ENCODE results near the gene DNASE1L2.

Gene DNASE1L2

DNA sequence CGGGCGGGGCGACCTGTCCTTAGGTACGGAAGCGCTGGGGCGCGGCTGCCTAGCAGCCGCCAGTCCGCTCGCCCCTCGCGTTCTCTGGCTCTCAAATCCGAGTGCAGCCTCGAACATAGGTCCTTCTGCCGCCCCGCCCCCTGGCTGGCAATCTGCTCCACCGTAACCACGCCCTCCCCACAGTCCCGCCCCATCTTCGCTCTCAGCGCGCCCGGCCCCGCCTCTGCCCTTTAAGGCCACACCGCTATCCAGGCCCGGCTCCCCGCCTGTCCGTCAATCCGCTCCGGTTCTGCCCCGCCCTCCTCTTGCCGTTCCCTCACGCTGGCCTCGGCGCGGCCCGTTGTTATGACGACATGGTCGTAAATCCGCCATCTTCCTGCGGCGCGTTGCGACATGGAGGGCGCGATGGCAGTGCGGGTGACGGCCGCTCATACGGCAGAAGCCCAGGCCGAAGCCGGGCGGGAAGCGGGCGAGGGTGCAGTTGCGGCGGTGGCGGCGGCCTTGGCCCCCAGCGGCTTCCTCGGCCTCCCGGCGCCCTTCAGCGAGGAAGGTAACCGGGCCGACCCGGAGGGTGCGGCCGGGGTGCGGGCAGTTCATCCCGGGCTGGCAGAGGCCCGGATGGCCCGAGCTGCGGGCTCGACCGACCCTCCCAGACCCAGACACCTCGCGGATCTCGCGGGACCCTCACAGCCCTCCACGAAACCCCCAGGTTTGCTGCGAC is 12.9 kb upstream of the DNASE1L2 start, which contains the start of gene E4F1 (continued):
- TF ChIP-seq, protein P1, sequence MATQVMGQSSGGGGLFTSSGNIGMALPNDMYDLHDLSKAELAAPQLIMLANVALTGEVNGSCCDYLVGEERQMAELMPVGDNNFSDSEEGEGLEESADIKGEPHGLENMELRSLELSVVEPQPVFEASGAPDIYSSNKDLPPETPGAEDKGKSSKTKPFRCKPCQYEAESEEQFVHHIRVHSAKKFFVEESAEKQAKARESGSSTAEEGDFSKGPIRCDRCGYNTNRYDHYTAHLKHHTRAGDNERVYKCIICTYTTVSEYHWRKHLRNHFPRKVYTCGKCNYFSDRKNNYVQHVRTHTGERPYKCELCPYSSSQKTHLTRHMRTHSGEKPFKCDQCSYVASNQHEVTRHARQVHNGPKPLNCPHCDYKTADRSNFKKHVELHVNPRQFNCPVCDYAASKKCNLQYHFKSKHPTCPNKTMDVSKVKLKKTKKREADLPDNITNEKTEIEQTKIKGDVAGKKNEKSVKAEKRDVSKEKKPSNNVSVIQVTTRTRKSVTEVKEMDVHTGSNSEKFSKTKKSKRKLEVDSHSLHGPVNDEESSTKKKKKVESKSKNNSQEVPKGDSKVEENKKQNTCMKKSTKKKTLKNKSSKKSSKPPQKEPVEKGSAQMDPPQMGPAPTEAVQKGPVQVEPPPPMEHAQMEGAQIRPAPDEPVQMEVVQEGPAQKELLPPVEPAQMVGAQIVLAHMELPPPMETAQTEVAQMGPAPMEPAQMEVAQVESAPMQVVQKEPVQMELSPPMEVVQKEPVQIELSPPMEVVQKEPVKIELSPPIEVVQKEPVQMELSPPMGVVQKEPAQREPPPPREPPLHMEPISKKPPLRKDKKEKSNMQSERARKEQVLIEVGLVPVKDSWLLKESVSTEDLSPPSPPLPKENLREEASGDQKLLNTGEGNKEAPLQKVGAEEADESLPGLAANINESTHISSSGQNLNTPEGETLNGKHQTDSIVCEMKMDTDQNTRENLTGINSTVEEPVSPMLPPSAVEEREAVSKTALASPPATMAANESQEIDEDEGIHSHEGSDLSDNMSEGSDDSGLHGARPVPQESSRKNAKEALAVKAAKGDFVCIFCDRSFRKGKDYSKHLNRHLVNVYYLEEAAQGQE (tag by site-specific recombination; IDR thresholded peaks at IDR 0.05) = 0 out of 2 replicates have a peak, but pooled peaks have one; percentile 16
- TF ChIP-seq, protein P2, sequence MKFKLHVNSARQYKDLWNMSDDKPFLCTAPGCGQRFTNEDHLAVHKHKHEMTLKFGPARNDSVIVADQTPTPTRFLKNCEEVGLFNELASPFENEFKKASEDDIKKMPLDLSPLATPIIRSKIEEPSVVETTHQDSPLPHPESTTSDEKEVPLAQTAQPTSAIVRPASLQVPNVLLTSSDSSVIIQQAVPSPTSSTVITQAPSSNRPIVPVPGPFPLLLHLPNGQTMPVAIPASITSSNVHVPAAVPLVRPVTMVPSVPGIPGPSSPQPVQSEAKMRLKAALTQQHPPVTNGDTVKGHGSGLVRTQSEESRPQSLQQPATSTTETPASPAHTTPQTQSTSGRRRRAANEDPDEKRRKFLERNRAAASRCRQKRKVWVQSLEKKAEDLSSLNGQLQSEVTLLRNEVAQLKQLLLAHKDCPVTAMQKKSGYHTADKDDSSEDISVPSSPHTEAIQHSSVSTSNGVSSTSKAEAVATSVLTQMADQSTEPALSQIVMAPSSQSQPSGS (tag by site-specific recombination; IDR thresholded peaks at IDR 0.05; ENCODE audit: low read depth) = peak; percentile 96
- TF ChIP-seq HOXD13 (CRISPR knock-in tag; IDR thresholded peaks at IDR 0.05; ENCODE audit: borderline replicate concordance) = peak; percentile 96
- no peak for TF ChIP-seq SETDB1 (IDR thresholded peaks at IDR 0.05; ENCODE audit: insufficient read length, low read length)
- TF ChIP-seq, protein P3, sequence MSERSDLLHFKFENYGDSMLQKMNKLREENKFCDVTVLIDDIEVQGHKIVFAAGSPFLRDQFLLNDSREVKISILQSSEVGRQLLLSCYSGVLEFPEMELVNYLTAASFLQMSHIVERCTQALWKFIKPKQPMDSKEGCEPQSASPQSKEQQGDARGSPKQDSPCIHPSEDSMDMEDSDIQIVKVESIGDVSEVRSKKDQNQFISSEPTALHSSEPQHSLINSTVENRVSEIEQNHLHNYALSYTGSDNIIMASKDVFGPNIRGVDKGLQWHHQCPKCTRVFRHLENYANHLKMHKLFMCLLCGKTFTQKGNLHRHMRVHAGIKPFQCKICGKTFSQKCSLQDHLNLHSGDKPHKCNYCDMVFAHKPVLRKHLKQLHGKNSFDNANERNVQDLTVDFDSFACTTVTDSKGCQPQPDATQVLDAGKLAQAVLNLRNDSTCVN (tag by site-specific recombination; optimal IDR thresholded peaks at IDR 0.05) = peak; percentile 78
- TF ChIP-seq KLF9 (tag by site-specific recombination; IDR thresholded peaks at IDR 0.05; ENCODE audit: low read depth) = peak; percentile 99
- peak; percentile 82; the same call in 1 of the 2 replicates for TF ChIP-seq ZNF561 (tag by site-specific recombination; IDR thresholded peaks at IDR 0.05; ENCODE audit: borderline replicate concordance)
- TF ChIP-seq ZNF174 (tag by site-specific recombination; IDR thresholded peaks at IDR 0.05) = no peak
- TF ChIP-seq ZNF394 (tag by site-specific recombination; IDR thresholded peaks at IDR 0.05; ENCODE audit: borderline replicate concordance) = peak; percentile 36; the same call in 1 of the 2 replicates
- no peak for TF ChIP-seq ZNF624 (tag by site-specific recombination; IDR thresholded peaks at IDR 0.05)
- TF ChIP-seq ZNF76 (tag by site-specific recombination; IDR thresholded peaks at IDR 0.05; ENCODE audit: borderline replicate concordance, low read depth) = peak; percentile 56; the same call in 1 of the 2 replicates
- TF ChIP-seq SP2 (tag by site-specific recombination; IDR thresholded peaks at IDR 0.05) = peak; percentile 100
- TF ChIP-seq ZNF248 (tag by site-specific recombination; IDR thresholded peaks at IDR 0.05) = no peak
- TF ChIP-seq YY1 (tag by site-specific recombination; IDR thresholded peaks at IDR 0.05) = peak; percentile 92
- TF ChIP-seq, protein P4, sequence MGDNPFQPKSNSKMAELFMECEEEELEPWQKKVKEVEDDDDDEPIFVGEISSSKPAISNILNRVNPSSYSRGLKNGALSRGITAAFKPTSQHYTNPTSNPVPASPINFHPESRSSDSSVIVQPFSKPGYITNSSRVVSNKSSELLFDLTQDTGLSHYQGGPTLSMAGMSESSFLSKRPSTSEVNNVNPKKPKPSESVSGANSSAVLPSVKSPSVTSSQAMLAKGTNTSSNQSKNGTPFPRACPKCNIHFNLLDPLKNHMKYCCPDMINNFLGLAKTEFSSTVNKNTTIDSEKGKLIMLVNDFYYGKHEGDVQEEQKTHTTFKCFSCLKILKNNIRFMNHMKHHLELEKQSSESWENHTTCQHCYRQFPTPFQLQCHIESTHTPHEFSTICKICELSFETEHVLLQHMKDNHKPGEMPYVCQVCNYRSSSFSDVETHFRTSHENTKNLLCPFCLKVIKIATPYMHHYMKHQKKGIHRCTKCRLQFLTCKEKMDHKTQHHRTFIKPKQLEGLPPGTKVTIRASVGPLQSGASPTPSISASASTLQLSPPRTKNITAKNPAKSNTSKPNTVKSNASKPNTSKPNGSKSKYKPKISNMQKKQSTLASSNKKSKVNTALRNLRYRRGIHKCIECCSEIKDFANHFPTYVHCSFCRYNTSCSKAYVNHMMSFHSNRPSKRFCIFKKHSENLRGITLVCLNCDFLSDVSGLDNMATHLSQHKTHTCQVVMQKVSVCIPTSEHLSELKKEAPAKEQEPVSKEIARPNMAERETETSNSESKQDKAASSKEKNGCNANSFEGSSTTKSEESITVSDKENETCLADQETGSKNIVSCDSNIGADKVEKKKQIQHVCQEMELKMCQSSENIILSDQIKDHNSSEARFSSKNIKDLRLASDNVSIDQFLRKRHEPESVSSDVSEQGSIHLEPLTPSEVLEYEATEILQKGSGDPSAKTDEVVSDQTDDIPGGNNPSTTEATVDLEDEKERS (tag by site-specific recombination; IDR thresholded peaks at IDR 0.05) = no peak
- no peak for TF ChIP-seq ZNF292 (tag by site-specific recombination; IDR thresholded peaks at IDR 0.05; ENCODE audit: borderline replicate concordance, low read depth)
- TF ChIP-seq ZNF274 (IDR thresholded peaks at IDR 0.05; ENCODE audit: low read length) = no peak
- TF ChIP-seq ZNF274 (tag by site-specific recombination; IDR thresholded peaks at IDR 0.05; ENCODE audit: borderline replicate concordance) = no peak
- peak; percentile 64 for TF ChIP-seq ZNF660 (tag by site-specific recombination; IDR thresholded peaks at IDR 0.05)
- peak; percentile 74 for TF ChIP-seq ZBTB20 (tag by site-specific recombination; IDR thresholded peaks at IDR 0.05)
- TF ChIP-seq, protein P5, sequence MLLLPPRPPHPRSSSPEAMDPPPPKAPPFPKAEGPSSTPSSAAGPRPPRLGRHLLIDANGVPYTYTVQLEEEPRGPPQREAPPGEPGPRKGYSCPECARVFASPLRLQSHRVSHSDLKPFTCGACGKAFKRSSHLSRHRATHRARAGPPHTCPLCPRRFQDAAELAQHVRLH (tag by site-specific recombination; IDR thresholded peaks at IDR 0.05) = peak; percentile 50; the same call in 1 of the 2 replicates
- no peak for TF ChIP-seq ZNF214 (tag by site-specific recombination; IDR thresholded peaks at IDR 0.05; ENCODE audit: borderline replicate concordance)
- TF ChIP-seq, protein P6, sequence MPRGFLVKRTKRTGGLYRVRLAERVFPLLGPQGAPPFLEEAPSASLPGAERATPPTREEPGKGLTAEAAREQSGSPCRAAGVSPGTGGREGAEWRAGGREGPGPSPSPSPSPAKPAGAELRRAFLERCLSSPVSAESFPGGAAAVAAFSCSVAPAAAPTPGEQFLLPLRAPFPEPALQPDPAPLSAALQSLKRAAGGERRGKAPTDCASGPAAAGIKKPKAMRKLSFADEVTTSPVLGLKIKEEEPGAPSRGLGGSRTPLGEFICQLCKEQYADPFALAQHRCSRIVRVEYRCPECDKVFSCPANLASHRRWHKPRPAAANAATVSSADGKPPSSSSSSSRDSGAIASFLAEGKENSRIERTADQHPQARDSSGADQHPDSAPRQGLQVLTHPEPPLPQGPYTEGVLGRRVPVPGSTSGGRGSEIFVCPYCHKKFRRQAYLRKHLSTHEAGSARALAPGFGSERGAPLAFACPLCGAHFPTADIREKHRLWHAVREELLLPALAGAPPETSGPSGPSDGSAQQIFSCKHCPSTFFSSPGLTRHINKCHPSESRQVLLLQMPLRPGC (tag by site-specific recombination; IDR thresholded peaks at IDR 0.05) = peak; percentile 78
- TF ChIP-seq ZBTB21 (tag by site-specific recombination; IDR thresholded peaks at IDR 0.05) = peak; percentile 83; the same call in 1 of the 2 replicates
- peak; percentile 95 for TF ChIP-seq YY2 (tag by site-specific recombination; IDR thresholded peaks at IDR 0.05)
- peak; percentile 61 for TF ChIP-seq ZNF2 (tag by site-specific recombination; IDR thresholded peaks at IDR 0.05)
- TF ChIP-seq ZNF155 (tag by site-specific recombination; IDR thresholded peaks at IDR 0.05) = no peak
- peak; percentile 76 for TF ChIP-seq ZBTB8A (tag by site-specific recombination; IDR thresholded peaks at IDR 0.05)
- peak; percentile 94 for TF ChIP-seq SP3 (tag by site-specific recombination; IDR thresholded peaks at IDR 0.05)

Measured in HEK293 (cell line).